Mononuclear cell (primary cell): Measurements from ENCODE around the gene CFAP57. TPM values are rescaled to one million over a fixed set of nuclear protein-coding genes. Genes with fewer than 3 reads are reported as not detected.

Source experiments
- H3K27me3 ChIP-seq: 2 replicates; pipeline ENCODE4 v1.6.0; 2011; ENCODE audit warnings: low read length, control low read depth; ENCODE audit not compliant: insufficient read depth
- H3K4me1 ChIP-seq: 2 replicates; pipeline ENCODE4 v1.5.1; 2011; ENCODE audit warnings: mild to moderate bottlenecking, low read length, control low read depth; ENCODE audit not compliant: insufficient read depth
- H3K4me3 ChIP-seq: 2 replicates; pipeline ENCODE4 v1.5.1; 2011; ENCODE audit warnings: mild to moderate bottlenecking, low read length, moderate library complexity
- H3K9me3 ChIP-seq: 2 replicates; pipeline ENCODE4 v1.5.1; 2011; ENCODE audit warnings: low read depth, mild to moderate bottlenecking, control low read depth, low read length
- total RNA-seq: library from RNA; depleted of rRNA; stranded (reverse); fragments of >200 nt; gene quantifications from one replicate; pipeline ENCODE4 v1.2.3, GENCODE V29; 2012

Gene CFAP57
- total RNA-seq, 1 donor: 0.10 TPM

- H3K4me3 ChIP-seq: no peak overlapping the region
- peaks cover 7% of the 10 kb centered on the region for H3K4me1 ChIP-seq
- H3K27me3 ChIP-seq: peaks cover 52% of the 10 kb centered on the region
- H3K9me3 ChIP-seq: no peaks in the 10 kb centered on the region
These were observed 22.2 kb upstream of the CFAP57 start for GRCh38 chr1:43149889-43150288.

- Histone ChIP-seq H3K27me3 (peaks cover 22% of the 10 kb centered on the region), H3K4me1 (peaks cover 2% of the 10 kb centered on the region), H3K9me3 (no peaks in the 10 kb centered on the region), H3K4me3 (no peak overlapping the region)
These were observed 19.3 kb upstream of the CFAP57 start for GRCh38 chr1:43152866-43153265.

GRCh38 chr1:43153443-43153842, 18.7 kb upstream of the CFAP57 start:
- Histone ChIP-seq H3K4me1 (no peaks in the 10 kb centered on the region), H3K27me3 (peaks cover 18% of the 10 kb centered on the region), H3K4me3 (no peak overlapping the region), H3K9me3 (no peaks in the 10 kb centered on the region)

GRCh38 chr1:43156026-43156425, 16.1 kb upstream of the CFAP57 start:
- Histone ChIP-seq H3K4me3 (no peak overlapping the region), H3K4me1 (no peaks in the 10 kb centered on the region), H3K27me3 (no peaks in the 10 kb centered on the region), H3K9me3 (no peaks in the 10 kb centered on the region)

GRCh38 chr1:43165162-43165561, 7.0 kb upstream of the CFAP57 start:
- Histone ChIP-seq H3K27me3 (no peaks in the 10 kb centered on the region), H3K4me1 (no peaks in the 10 kb centered on the region), H3K9me3 (no peaks in the 10 kb centered on the region), H3K4me3 (no peak overlapping the region)

GRCh38 chr1:43165765-43166164, 6.4 kb upstream of the CFAP57 start:
- H3K27me3 ChIP-seq: no peaks in the 10 kb centered on the region
- no peaks in the 10 kb centered on the region for H3K4me1 ChIP-seq
- H3K9me3 ChIP-seq: no peaks in the 10 kb centered on the region
- H3K4me3 ChIP-seq: no peak overlapping the region

- Histone ChIP-seq H3K27me3 (peaks cover 10% of the 10 kb centered on the region), H3K9me3 (no peaks in the 10 kb centered on the region), H3K4me3 (peak overlapping the region; percentile 69), H3K4me1 (peaks cover 9% of the 10 kb centered on the region)
These were observed 736 bp upstream of the CFAP57 start for GRCh38 chr1:43171312-43171875.

GRCh38 chr1:43172527-43172972, 420 bp downstream of the CFAP57 start:
- Histone ChIP-seq H3K4me1 (peaks cover 9% of the 10 kb centered on the region), H3K9me3 (no peaks in the 10 kb centered on the region), H3K27me3 (peaks cover 17% of the 10 kb centered on the region), H3K4me3 (peak overlapping the region; percentile 69)

- peaks cover 9% of the 10 kb centered on the region for H3K4me1 ChIP-seq
- no peaks in the 10 kb centered on the region for H3K9me3 ChIP-seq
- H3K4me3 ChIP-seq: no peak overlapping the region
- peaks cover 20% of the 10 kb centered on the region for H3K27me3 ChIP-seq
These were observed 2.7 kb downstream of the CFAP57 start for GRCh38 chr1:43174873-43175272.

GRCh38 chr1:43177691-43178090, 5.6 kb downstream of the CFAP57 start:
- H3K27me3 ChIP-seq: peaks cover 20% of the 10 kb centered on the region
- no peak overlapping the region for H3K4me3 ChIP-seq
- H3K9me3 ChIP-seq: no peaks in the 10 kb centered on the region
- H3K4me1 ChIP-seq: no peaks in the 10 kb centered on the region

GRCh38 chr1:43184388-43184787, 12.3 kb downstream of the CFAP57 start:
- Histone ChIP-seq H3K4me3 (no peak overlapping the region), H3K4me1 (no peaks in the 10 kb centered on the region), H3K27me3 (no peaks in the 10 kb centered on the region), H3K9me3 (no peaks in the 10 kb centered on the region)

GRCh38 chr1:43184995-43185394, 12.9 kb downstream of the CFAP57 start:
- Histone ChIP-seq H3K4me1 (no peaks in the 10 kb centered on the region), H3K27me3 (peaks cover 2% of the 10 kb centered on the region), H3K4me3 (no peak overlapping the region), H3K9me3 (no peaks in the 10 kb centered on the region)

- Histone ChIP-seq H3K27me3 (peaks cover 5% of the 10 kb centered on the region), H3K4me1 (no peaks in the 10 kb centered on the region), H3K9me3 (no peaks in the 10 kb centered on the region), H3K4me3 (no peak overlapping the region)
These were observed 16.0 kb downstream of the CFAP57 start for GRCh38 chr1:43188106-43188505.

GRCh38 chr1:43194509-43194908, 22.4 kb downstream of the CFAP57 start:
- peaks cover 17% of the 10 kb centered on the region for H3K27me3 ChIP-seq
- H3K4me1 ChIP-seq: no peaks in the 10 kb centered on the region
- H3K9me3 ChIP-seq: peaks cover 9% of the 10 kb centered on the region
- no peak overlapping the region for H3K4me3 ChIP-seq

GRCh38 chr1:43197343-43198127, 25.4 kb downstream of the CFAP57 start:
- Histone ChIP-seq H3K27me3 (peaks cover 13% of the 10 kb centered on the region), H3K4me1 (no peaks in the 10 kb centered on the region), H3K4me3 (no peak overlapping the region), H3K9me3 (peaks cover 9% of the 10 kb centered on the region)
